Measurements from ENCODE around the gene ZNF821. TPM values are rescaled to one million over a fixed set of nuclear protein-coding genes. Genes with fewer than 3 reads are reported as not detected.
"Not testable (repeated sequence)": the region's sequence is repeated elsewhere in the genome, so short reads cannot be mapped to it uniquely, and the experiment has no call there.

The ZNF821 gene
- total and polyA plus RNA-seq, 10 donors: 7.9 to 15.9 (median 10.4) TPM

- no peaks in the 10 kb centered on the region for H3K27me3 ChIP-seq (replicated peaks in 1 of 7)
- peaks cover 16 to 35% (median 23%) of the 10 kb centered on the region in 6 donors for H3K4me1 ChIP-seq
- TF ChIP-seq POLR2A (IDR thresholded peaks at IDR 0.05) (no peak), POLR2AphosphoS5 (IDR thresholded peaks at IDR 0.05) (no peak), CTCF (IDR thresholded peaks at IDR 0.05 in 8 of 11, conservative IDR thresholded peaks at IDR 0.05 in 3 of 11) (no peak)
- peaks cover 0 to 5% (median 0%) of the 10 kb centered on the region in 6 donors for H3K36me3 ChIP-seq
- H3K4me3 ChIP-seq: no peak overlapping the region
- intact Hi-C loops (cut with DNase I; ENCODE audit: low total_unique reads): no loop called here
- H3K27ac ChIP-seq: no peak overlapping the region
- no peak for DNase-seq
- WGBS, 5 donors: 49 to 70% (median 66%) methylated on average over 3 to 5 of the region's 5 CpGs
- H3K9me3 ChIP-seq: no peaks in the 10 kb centered on the region
These were observed 72.7 kb downstream of the ZNF821 start for GRCh38 chr16:71811261-71811803.

GRCh38 chr16:71810155-71810530 is 73.8 kb downstream of the ZNF821 start:
- intact Hi-C loops (cut with DNase I; ENCODE audit: low total_unique reads); H3K9me3 ChIP-seq; H3K27me3 ChIP-seq (replicated peaks in 1 of 7): not testable (repeated sequence)
- Histone ChIP-seq H3K36me3 (peaks cover 0 to 15% (median under 1%) of the 10 kb centered on the region in 6 donors), H3K27ac (peak overlapping the region in 7 of 8 donors; percentile 96 to 100 (median 98)), H3K4me3 (peak overlapping the region in 1 of 8 donors; percentile 92), H3K4me1 (peaks cover 27 to 47% (median 35%) of the 10 kb centered on the region in 6 donors)
- DNase-seq: peak; percentile 78
- WGBS, 5 donors: 68 to 89% (median 85%) methylated on average over 11 of the region's 11 CpGs

Other genes with a start within 250 kb of the ZNF821 start
- gene PHLPP2, start 159.5 kb downstream of the ZNF821 start, total RNA-seq: 10 to 100 TPM in 2 of 7 donors, 1 to 10 TPM in 5; 5.8 to 10.9 (median 8.7) TPM
- 1 to 10 TPM; 1.0 to 1.6 (median 1.1) TPM for gene PHLPP2, start 159.5 kb downstream of the ZNF821 start, polyA plus RNA-seq
- gene AP1G1, start 75.3 kb downstream of the ZNF821 start, total RNA-seq: 100 to 1,000 TPM in 5 of 7 donors, 10 to 100 TPM in 2; 86.2 to 125 (median 104) TPM
- gene AP1G1, start 75.3 kb downstream of the ZNF821 start, polyA plus RNA-seq: 10 to 100 TPM; 11.2 to 15.8 (median 14.5) TPM
- 10 to 100 TPM; 25.5 to 37.5 (median 31.1) TPM for gene ATXN1L, start 38.2 kb downstream of the ZNF821 start, total RNA-seq
- 1 to 10 TPM; 3.1 to 8.1 (median 3.3) TPM for gene ATXN1L, start 38.2 kb downstream of the ZNF821 start, polyA plus RNA-seq
- gene IST1, start 11.3 kb upstream of the ZNF821 start, total RNA-seq: 100 to 1,000 TPM; 208 to 249 (median 232) TPM
- gene IST1, start 11.3 kb upstream of the ZNF821 start, polyA plus RNA-seq: 100 to 1,000 TPM in 2 of 3 donors, 10 to 100 TPM in 1; 99.0 to 131 (median 127) TPM
- gene PKD1L3, start 116.2 kb upstream of the ZNF821 start, total RNA-seq: 1 to 10 TPM in 1 of 7 donors, under 1 TPM in 6; 0.20 to 1.3 (median 0.46) TPM
- under 1 TPM in 2 of 3 donors, not detected in 1; 0.03 TPM for gene PKD1L3, start 116.2 kb upstream of the ZNF821 start, polyA plus RNA-seq
- 1 to 10 TPM; 3.3 to 9.9 (median 8.5) TPM for gene DHODH, start 124.6 kb upstream of the ZNF821 start, total RNA-seq
- 1 to 10 TPM; 4.7 to 6.5 (median 5.5) TPM for gene DHODH, start 124.6 kb upstream of the ZNF821 start, polyA plus RNA-seq
- 10 to 100 TPM in 6 of 7 donors, 1 to 10 TPM in 1; 7.4 to 52.1 (median 18.2) TPM for gene HP, start 170.3 kb upstream of the ZNF821 start, total RNA-seq
- gene HP, start 170.3 kb upstream of the ZNF821 start, polyA plus RNA-seq: 10 to 100 TPM in 1 of 3 donors, 1 to 10 TPM in 2; 8.5 to 14.1 (median 8.7) TPM
- under 1 TPM in 1 of 7 donors, not detected in 6; 0.49 TPM for gene HPR, start 179.0 kb upstream of the ZNF821 start, total RNA-seq
- under 1 TPM; 0.09 to 0.20 (median 0.19) TPM for gene HPR, start 179.0 kb upstream of the ZNF821 start, polyA plus RNA-seq
- gene TXNL4B, start 209.4 kb upstream of the ZNF821 start, total RNA-seq: 10 to 100 TPM; 12.2 to 21.3 (median 16.0) TPM
- 1 to 10 TPM; 5.7 to 6.7 (median 6.2) TPM for gene TXNL4B, start 209.4 kb upstream of the ZNF821 start, polyA plus RNA-seq
- 10 to 100 TPM; 60.3 to 89.3 (median 73.0) TPM for gene DHX38, start 209.7 kb upstream of the ZNF821 start, total RNA-seq
- 10 to 100 TPM; 28.5 to 64.6 (median 63.0) TPM for gene DHX38, start 209.7 kb upstream of the ZNF821 start, polyA plus RNA-seq